GM06990 (cell line): Measurements from ENCODE around the gene MYB.

ENCODE experiments used
- DNase-seq: peaks from one replicate; pipeline ENCODE4 v3.0.0-alpha.2; 2011; ENCODE audit not compliant: insufficient read length; ENCODE audit errors: extremely low read depth
- H3K27me3 ChIP-seq: replicated peaks from 2 replicates; pipeline ENCODE4 v1.6.0; 2011; ENCODE audit warnings: low read length; ENCODE audit not compliant: control insufficient read depth, insufficient read depth
- H3K36me3 ChIP-seq: 2 replicates; pipeline ENCODE4 v1.5.1; 2011; ENCODE audit warnings: low read length; ENCODE audit not compliant: control insufficient read depth, insufficient read depth
- H3K4me3 ChIP-seq: replicated peaks from 2 replicates; pipeline ENCODE4 v1.5.1; 2011; ENCODE audit warnings: low read depth, mild to moderate bottlenecking, control low read depth, low read length
- CTCF ChIP-seq: IDR thresholded peaks from 2 replicates; pipeline ENCODE4 v1.5.1; 2011; ENCODE audit warnings: low read length, control low read depth, mild to moderate bottlenecking, inconsistent platforms; ENCODE audit not compliant: insufficient read depth, poor library complexity, severe bottlenecking

MYB gene

DNA sequence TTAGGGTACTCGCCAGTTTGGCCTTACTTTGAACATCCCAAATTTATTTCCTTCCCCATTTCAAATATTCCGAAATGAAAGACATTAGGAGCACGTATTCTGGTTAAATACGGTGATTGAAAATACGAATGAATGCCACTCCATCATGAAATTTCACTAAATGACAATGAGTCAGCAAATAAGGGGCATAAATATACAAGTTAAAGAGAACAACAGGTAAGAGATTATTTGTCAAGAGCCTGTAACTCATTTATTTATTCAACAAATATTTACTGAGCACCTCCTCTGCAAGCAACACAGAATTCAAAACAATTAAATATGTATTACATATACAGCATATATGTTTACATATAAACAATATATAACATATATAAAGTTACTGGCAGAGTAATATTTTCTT is 44.8 kb downstream of the MYB start:
- TF ChIP-seq CTCF = no peak

DNA sequence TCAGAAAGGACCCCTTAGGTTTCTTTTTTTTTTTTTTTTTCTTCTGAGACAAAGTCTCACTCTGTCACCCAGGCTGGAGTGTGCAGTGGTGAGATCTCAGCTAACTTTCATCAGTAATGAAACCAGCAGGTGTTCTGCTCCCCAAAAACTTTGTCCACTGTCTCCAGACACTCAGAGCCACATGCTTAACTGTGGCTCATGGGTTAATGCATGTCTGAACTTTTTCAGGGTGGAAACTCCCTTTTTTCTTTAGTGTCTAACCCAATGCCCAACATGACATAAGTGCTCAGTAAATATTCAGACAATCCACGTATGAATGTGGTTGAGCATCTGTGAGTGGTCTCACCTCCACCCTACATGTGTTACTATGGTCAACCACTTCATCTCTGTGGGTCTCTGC is 45.4 kb downstream of the MYB start:
- Histone ChIP-seq H3K27me3 (no peaks in the 10 kb centered on the region), H3K4me3 (no peak overlapping the region), H3K36me3 (no peaks in the 10 kb centered on the region)
- TF ChIP-seq CTCF = no peak
- DNase-seq = peak; percentile 70

More for the DNA sequence above, 44.8 kb downstream of the MYB start:
- Histone ChIP-seq H3K4me3 (no peak overlapping the region), H3K36me3 (no peaks in the 10 kb centered on the region), H3K27me3 (no peaks in the 10 kb centered on the region)
- DNase-seq = no peak

DNA sequence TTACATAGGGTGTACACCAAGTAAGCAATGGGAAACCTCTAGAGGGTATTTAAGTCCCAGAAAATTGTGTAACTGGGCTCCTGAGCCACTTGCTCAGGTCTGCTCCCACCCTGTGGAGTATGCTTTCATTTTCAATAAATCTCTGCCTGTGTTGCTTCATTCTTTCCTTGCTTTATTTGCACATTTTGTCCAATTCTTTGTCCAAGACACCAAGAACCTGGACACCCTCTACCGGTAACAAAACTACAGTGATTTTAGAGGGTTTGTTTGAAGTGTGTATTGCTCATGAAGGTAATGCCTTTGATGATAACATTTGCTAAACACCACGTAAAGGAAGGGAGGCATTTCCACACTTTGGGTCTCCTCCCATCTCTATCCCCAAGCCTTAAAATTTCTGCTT is 46.2 kb downstream of the MYB start:
- TF ChIP-seq CTCF = no peak
- H3K4me3 ChIP-seq = no peak overlapping the region
- no peaks in the 10 kb centered on the region for H3K27me3 ChIP-seq
- no peaks in the 10 kb centered on the region for H3K36me3 ChIP-seq
- no peak for DNase-seq

- no peak overlapping the region for H3K4me3 ChIP-seq
- no peak for DNase-seq
- H3K27me3 ChIP-seq = no peaks in the 10 kb centered on the region
- no peak for TF ChIP-seq CTCF
- H3K36me3 ChIP-seq = no peaks in the 10 kb centered on the region
Measured at GRCh38 chr6:135227758-135228157, 46.6 kb downstream of the MYB start.

DNA sequence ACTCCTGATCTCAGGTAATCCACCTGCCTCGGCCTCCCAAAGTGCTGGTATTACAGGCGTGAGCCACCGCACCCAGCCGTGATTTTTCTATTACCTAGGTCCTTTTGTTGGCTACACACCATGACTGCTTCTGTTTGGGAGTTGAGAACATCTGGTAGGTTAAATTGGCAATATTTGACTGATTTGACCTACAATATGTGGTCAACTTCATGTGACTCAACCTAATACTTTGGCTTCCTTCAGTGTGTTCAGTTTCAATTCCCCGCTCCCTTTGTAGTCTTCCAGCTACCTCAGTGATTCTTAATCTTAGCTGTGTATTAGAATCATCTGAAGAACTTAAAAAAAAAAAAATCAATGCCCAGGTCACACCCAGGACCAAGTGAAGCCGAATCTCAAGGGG is 47.4 kb downstream of the MYB start:
- no peak overlapping the region for H3K4me3 ChIP-seq
- peak; percentile 67 for DNase-seq
- TF ChIP-seq CTCF = no peak
- H3K27me3 ChIP-seq = no peaks in the 10 kb centered on the region
- H3K36me3 ChIP-seq = no peaks in the 10 kb centered on the region

GRCh38 chr6:135229996-135230395 is 48.9 kb downstream of the MYB start:
- Histone ChIP-seq H3K4me3 (no peak overlapping the region), H3K27me3 (no peaks in the 10 kb centered on the region), H3K36me3 (no peaks in the 10 kb centered on the region)
- no peak for DNase-seq
- TF ChIP-seq CTCF = peak; percentile 2
